GM19351 (cell line): ENCODE measurements around the gene PFKM.

ENCODE experiments used
- ATAC-seq: cut with Tn5 transposase; IDR thresholded peaks from one replicate; pipeline ENCODE4 v1.9.1; 2021; ENCODE audit warnings: mild to moderate bottlenecking, moderate library complexity; ENCODE audit not compliant: unreplicated experiment

PFKM gene

DNA sequence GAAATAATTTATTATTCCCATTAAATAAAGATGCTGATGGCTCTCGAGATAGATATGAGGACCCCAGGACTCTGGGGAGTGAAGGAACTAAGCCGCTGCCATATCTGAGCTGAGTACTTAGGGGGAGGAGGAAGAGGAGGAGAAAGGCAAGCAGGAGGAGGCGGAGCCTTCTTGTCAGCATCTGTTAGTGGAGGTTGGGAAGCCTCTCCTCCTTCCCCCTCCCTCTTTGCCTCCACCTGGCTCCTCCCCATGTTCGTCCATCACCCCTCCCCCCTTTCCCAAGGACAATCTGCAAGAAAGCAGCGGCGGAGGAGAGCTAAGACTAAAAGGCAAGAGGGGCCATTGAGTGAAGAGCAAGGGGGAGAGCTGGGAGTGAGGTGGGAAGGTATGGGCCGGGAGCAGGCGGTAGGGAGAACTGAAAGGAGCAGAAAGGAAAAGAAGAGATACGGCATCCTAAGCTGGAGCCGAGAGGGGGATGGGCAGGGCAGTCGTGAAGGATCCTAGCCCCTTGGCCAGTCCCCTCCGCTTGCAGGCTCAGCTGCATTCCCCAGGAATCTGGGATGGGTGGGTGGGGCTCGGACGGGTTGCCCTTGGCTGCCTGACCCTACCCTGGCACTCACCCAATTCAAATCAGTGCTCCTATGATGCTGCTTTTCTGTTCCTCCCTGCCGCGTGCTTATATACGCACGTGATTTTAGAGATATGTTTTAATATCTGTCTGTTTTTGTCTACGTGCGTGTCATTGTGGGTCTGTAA lies at the start of gene PFKM:
Gene PFKM, plus strand, starts transcription at position 287 of the 756 bp plus-strand sequence. CDS start 3,411 bp downstream, outside the sequence.
- peak; percentile 100 for ATAC-seq

DNA sequence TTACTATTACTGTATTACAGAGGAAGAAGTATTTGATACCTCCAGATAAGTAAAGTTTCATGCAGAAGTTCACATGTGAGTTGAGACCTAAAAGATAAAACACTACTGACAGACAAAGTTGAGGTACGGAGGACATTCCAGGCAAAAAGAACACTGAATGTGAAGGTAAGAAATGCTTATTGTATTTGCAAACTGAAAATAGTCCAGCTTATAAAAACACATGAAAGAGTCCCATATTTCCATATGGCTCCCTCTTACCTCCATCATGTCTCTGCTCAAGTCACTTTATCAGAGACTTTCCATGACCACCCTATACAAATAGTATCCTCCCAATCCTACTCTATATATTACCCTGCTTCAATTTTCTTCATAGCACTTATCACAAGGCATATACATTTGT lies 49.1 kb upstream of the PFKM start:
- no peak for ATAC-seq

- no peak for ATAC-seq
Observed at GRCh38 chr12:48070731-48071130, 48.4 kb upstream of the PFKM start.

DNA sequence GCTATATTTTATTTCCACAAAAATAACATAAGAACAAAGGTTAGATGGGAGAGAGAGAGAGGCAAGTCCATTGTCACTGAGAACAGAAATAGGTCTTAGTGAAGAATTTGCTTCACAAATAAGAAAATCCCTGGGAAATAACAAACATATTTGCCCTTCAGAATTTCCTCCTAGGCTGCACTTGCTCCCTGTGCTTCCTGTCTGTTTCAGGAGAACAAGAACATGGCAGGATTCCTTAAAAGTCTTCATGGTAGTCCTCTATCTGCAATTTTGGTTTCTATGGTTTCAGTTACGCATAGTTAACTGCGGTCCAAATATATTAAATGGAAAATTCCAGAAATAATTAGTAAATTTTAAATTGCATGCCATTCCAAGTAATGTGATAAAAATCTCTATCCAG lies 47.4 kb upstream of the PFKM start:
- ATAC-seq: no peak

DNA sequence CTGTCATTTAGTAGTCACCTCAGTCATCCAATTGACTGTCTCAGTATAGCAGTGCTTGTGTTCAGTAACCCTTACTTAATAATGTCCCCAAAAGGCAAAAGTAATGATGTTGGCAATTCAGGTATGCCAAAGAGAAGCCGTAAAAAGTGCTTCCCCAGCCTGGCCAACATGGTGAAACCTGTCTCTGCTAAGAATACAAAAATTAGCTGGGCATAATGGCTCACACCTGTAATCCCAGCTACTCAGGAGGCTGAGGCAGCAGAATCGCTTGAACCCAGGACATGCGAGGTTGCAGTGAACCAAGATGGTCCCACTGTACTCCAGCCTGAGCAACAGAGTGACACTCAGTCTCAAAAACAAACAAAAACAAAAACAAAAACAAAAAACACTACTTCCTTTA lies 46.9 kb upstream of the PFKM start:
- ATAC-seq: no peak

DNA sequence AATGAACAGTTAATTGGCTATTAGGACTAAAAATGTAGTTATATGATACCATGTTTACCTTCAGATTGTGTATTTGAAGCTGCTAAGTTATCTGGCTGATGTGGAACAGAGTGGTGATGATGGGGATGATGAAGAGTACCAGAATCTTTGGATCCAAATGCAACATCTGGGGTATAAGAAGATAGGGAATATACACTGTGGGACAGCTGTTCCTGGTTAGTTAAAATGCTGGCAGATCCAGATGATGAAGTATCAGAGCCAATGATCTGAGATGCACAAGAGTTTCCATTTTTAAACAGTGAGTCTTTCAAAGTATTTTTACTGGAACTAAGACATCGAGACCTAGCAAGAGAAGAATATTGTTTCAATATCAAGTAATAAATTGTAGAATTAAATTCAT lies 44.9 kb upstream of the PFKM start:
- ATAC-seq: no peak

DNA sequence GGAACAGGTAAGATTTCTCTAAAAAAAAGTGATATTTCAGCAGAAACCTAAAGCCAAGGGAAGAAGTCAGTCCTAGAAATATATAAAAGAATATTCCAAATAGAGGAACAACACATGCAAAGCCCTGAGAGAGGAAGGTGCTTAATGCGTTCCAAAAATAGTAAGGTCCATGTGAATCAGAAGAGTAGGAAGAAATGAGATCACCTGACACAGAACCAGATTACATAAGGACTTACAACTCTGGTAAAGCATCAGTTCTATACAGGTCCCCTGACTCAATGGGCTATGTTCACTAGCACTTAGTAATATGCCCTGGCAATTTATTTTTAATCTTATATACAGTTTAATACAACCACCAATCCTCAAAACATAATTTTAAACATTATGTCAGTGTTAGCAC lies 43.3 kb upstream of the PFKM start:
- ATAC-seq: no peak

DNA sequence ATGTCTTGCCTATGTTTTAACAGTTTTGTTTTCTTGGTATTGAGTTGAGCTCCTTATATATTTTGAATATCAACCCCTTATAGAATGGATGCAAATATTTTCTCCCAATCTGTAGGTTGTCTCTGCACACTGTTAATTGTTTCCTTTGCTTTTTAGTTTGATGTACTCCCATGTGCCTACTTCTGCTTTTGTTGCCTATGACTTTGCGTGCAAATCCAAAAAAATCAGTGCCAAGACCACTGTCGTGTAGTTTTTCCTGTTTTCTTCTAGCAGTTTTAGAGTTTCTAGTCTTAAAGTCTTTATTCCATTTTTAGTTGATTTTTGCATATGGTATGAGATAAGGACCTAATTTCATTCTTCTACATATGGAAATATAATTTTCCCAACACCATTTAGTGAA lies 42.1 kb upstream of the PFKM start:
- ATAC-seq: no peak

DNA sequence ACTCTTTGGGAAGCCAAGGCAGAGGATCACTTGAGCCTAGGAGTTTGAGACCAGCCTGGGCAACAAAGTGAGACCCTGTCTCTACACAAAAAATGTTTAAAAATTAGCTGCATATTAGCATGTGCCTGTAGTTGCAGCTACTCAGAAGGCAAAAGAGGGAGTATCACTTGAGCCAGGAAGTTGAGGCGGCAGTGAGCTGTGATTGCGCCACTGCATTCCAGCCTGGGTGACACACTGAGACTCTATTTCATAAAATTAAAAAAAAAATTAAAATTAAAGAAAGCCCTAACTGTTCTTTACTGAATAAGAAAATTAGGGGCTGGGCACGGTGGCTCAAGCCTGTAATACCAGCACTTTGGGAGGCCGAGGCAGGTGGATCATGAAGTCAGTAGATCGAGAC lies 40.3 kb upstream of the PFKM start:
- no peak for ATAC-seq

DNA sequence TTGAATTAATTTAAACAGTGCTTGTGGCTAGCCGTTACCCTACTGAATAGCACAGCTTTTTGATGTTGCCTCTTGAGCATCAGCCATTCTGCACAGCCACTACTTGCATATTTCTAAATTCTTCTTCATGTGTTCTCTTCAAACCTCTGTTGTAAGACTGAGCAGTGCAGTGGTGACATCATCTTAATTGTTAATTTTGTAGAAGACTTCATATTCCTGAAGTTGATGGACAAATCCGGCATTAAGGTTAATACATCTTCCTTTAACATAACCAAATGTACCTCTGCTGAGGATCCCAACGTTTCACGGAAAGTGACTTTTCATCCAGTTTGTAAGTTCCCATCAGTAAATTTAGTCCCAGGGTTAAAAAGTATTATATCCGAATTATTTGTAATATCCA lies 38.9 kb upstream of the PFKM start:
- no peak for ATAC-seq

- no peak for ATAC-seq
Observed at GRCh38 chr12:48080821-48081220, 38.3 kb upstream of the PFKM start.

DNA sequence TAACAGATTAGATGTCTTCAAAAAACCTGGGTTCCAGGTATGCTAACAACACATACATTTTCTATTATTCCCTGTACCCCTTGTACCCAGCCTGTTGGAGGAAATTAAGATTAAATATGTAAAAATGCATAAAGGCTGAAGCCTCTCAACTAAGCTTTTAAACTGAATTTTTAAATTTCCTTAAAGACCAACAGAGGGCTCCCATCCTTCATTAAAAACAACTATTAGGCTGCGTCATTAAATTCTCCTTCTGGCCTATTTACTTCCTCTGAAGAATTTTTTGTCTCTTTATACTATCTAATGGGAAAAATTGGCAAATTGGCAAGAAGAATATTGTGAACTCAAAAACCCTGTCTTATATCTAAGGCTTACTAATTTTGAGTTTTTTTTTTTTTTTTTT lies 35.1 kb upstream of the PFKM start:
- ATAC-seq: no peak

- ATAC-seq: no peak
Observed at GRCh38 chr12:48084841-48085460, 34.2 kb upstream of the PFKM start.

- ATAC-seq: no peak
Observed at GRCh38 chr12:48086327-48086726, 32.8 kb upstream of the PFKM start.

DNA sequence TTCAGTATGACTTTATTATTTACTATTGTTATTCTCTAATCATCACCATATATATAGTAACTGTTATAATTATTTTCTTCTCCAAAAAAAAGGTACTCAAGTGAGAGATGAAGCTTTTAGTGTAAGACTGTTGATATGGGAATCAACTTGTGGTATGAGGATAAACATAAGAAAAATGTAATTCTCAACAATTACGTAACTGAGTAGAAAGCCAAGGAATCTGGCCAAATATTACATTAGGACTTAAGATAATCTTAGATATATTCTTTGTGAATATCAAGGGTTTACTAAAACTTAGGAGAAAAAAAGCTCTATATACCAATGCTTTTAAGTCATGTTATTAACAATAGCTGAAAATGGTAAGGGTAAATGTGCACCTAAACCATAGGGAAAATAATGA lies 26.6 kb upstream of the PFKM start:
- no peak for ATAC-seq

DNA sequence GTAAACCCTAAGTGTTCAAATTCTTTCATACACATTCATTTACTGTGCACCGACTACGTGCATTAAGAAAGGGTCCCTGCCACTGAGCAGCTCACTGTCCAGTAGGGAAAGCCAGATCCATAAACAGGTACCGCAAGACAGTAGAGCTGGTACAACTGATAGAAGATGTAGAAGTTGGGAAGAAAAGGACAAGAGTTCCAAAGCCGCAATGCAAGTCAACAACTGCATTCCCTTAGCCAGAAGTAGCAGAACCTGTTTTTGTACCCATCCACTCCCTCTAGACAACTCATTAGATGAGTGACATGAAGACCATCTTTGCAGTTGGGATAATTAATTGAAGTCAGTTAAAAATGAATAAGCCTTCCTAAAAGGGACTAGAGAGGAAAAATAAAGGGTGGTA lies 14.6 kb upstream of the PFKM start:
- ATAC-seq: no peak

- ATAC-seq: peak; percentile 26
Observed at GRCh38 chr12:48105321-48105866, 13.8 kb upstream of the PFKM start.

GRCh38 chr12:48105867-48106680 lies 13.1 kb upstream of the PFKM start, which contains the start of gene SENP1:
Gene SENP1 (minus strand): TSS chr12:48106079. CDS start chr12:48101472, 4,607 bp downstream.
- peak; percentile 72 for ATAC-seq

DNA sequence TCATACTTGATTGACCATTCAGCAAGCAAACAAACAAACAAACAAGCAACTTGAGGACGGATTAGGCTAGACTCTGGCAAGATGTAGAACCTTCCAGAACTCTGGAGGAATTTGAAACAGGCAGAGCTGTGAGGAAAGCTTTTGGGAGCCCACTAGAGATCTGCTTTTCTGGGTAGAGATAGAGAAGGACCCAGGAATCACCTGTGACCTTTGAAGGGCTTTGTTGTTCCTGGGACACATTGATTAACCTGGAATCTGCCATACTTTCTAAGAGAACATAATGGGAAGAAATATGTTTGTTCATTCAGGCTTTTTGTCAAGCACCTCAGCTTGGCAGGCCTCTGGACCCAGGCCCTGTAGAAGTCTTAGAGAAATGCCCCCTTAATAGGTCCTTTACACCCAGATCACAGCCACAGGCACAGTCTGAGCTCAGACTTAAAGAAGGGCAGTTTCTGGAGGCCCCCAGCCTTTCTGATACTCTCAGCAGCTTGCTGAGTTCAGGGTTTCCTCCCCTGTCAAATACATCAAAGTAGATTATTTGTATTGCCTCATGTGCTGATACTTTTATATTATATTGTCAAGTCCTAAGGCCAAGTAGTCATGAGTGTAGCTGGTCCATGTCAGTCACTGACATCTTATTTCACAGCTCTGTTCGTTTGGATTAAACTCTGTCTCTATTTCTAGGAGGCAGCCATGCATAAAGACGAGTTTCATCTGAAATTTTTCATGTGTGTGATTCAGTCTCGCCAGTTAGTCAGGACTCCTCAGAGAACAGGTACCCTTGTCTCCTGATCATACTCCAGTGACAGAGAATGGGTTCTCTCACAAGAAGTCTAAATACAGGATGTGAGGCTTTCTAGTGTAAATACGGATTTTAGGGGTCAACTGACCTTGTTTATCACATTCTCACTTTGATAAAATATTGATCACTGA lies 12.2 kb upstream of the PFKM start:
- no peak for ATAC-seq

- ATAC-seq: no peak
Observed at GRCh38 chr12:48109424-48109823, 9.7 kb upstream of the PFKM start.
